ENCODE data around the gene ZSCAN32.

ZSCAN32 gene

DNA sequence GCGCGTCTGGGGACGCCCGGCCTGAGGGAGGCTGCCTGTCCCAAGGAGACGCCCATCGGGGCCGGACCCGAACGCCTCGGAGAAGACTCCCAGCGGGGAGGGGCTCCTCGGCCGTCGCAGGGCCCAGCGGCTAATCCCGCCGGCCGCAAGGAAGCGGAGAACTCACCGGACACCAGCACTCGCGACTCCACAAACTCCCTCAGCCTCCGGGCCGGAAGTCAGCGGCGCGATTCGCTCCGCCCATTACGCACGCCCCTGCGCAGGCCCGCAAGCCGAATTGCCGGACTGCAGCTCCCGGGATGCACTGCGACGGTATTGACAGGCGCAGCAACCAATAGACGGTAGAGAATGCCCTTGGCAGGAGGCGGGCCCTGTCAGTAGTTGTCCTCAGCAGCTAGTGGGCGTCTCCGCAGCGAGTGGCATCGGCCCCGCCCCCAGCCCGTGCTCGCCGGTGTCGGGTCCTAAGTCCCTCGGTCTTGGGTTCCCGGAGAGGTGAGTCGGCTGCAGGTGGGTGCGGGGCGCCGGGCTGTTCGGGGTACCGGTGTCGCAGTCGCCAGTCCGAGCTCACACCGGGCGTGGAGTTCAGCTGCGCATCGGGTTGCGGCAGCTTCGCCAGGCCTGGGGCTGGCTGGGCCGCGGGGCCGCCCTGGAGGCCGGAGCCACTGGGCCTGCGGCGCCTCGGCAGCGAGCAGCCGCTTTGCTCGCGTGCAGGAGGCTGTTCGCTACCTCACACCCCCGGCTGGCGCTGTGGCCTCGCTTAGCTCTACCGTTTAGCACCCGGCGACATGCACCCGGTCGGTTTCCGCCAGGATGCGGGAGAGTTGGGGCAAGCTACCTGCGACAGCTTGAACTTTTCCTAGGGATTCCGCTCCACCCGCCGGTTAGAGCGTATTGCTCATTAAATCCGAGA lies at the start of gene ZSCAN32, which contains the start of gene ZNF174:
ZSCAN32 (minus strand) TSS at position 226 of the 910 bp plus-strand sequence. CDS start 3,447 bp downstream, outside the sequence.
ZNF174 (plus strand) TSS at position 437 of the 910 bp plus-strand sequence. CDS start 790 bp downstream, outside the sequence.
- peak; percentile 98 for DNase-seq

DNA sequence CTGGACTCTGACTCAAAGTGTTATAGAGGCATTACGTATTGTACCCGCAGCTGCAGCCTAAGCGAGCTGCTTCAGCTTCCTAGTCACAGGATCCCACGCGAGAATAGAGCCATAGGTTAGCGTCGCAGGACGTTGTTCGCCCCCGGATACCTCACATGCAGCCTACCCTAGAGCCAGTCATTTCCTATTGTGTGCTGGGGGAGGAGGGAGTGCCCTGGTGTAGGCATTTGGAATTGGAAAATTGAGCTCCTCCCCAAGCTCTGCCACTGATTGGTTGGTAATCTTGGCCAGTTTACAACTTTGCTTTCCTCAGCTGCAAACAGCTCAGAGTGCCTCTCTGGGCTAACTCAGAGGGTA lies 43.2 kb upstream of the ZSCAN32 start:
- peak; percentile 20 for DNase-seq

DNA sequence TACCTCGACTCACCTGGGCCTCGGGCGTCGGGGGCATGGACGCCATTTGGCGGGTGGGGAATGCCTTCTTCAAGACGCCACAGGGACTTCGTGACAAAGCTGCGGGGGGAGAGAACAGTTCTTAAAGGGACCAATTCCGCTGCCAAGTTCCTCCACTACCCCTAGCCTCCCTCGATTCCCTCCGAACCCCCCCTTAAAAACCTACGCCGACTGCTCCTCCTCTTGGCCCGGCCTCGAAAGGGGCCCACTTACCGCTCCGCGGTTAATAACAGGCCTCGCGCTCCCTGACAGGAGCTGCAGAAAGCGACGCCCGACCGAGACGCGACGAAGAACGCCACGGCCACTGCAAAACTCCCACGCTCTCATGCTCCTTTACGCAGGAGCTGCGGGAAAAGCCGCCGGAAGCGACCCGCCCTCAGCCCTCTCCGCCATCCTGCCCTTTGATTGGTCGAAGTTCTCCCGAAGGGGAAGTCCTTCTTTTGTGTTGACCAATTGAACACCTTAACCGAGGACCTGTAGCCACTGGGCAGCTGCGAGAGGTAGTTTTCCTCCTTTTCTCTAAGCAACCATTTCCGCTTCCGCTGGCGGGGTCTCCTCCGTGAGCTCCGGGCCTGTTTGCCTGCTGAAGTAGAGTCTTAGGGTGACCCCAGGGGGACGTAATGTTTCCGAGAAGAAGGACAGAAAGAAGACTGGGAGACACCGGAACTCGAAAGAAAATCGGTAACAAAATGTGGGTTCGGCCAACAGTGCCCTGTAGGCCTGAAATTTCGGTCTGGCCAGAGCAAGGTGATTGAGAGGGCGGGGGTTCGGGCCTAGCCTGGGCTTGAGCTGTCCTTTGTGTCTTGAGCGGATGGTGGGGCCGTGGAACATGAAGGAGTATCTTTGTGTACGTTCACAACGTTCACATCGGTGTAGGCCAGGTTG lies 42.6 kb upstream of the ZSCAN32 start, which contains the start of the genes NAA60 and ZNF597:
NAA60 (plus strand) TSS at position 573 of the 924 bp plus-strand sequence. CDS start 32,548 bp downstream, outside the sequence.
ZNF597 (minus strand) TSS at position 397 of the 924 bp plus-strand sequence; CDS start at position 46, 351 bp downstream.
- peak; percentile 79 for DNase-seq

DNA sequence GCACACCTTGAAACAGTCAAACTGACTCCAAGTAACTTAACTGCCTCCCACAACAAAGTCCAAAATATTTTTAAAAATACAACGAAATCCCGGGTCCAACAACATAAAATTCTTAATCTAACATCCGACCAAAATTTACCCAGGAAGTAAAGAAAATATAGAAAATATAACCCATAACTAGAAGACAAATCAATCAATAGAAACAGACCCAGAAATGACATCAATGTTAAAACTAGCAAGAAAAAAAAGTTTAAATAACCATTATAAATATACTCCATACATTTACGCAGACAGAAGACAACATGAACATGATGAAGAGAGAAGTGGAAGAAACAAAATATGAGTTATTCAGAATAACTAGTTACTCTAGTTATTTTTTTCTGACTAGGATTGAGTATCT lies 38.8 kb upstream of the ZSCAN32 start:
- no peak for DNase-seq

DNA sequence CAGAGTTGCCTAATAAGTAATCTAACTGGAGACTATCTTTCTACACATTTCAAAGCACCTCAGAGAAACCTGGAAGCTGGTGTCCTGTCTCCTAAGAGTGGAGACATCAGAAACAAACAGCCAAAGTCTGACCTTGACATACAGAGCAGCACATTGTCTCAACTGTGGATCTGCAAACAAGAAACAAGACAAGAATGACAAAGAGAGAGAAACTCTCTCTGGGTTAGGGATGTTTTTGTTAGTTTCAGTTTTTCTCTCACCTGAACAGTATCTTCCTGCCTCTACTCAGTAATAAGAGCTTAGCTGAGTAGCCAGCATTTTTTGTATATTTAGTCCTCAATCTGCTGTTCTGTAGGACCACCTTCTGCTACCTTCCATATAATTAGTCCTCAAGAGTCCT lies 33.6 kb upstream of the ZSCAN32 start:
- DNase-seq, result no peak

DNA sequence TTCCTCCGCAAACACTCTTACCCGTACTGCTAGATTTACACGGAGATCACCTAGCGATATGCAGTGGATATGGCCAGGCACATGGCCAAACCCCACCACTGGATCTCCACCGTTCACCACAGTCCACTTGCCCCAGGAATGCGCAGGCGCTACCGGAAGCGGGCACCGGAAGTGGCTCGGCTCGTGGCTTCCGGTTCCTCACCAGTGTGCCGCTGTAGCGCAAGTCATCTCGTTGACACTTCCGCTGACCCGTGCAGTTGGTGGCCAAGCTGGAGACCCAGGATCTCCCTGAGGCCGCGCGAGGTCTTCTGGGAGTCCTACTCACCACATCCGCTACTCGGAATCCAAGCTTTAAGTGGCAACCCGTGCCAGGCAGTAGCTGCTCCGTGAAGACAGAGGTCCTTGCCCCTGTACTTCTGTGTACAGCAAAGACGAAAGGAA lies 31.0 kb upstream of the ZSCAN32 start:
- peak; percentile 41 for DNase-seq

DNA sequence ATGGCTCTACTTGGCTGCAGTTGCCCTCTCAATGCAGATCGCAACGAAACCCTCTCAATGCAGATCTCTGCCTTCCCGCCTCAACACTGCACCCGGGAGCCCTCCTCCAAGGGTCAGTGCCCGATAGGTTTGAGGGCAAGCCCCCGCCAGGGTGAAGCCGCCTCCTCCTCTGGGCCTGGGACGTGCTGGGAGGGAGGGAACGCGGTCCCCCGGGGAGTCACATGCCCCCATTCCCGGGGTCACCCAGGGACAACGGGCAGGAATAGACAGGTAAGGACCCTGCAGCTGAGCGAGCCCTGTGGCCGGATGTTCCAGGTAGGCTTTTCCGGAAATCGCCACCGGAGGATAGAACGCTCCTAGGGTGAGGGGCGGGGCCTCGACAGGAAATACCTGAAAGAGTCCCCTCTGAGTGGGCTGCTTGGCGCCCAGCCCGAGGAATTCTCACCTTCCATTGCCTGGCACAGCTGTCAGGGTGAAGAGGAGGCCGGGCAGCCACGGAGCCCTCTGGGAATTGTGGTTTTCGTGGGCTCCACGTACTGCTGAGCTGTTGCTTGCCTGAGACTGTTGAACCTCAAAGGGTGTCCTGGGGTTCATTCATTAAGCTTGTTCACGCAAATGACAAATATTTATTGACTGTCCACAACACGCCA lies 13.1 kb upstream of the ZSCAN32 start:
- no peak for DNase-seq

DNA sequence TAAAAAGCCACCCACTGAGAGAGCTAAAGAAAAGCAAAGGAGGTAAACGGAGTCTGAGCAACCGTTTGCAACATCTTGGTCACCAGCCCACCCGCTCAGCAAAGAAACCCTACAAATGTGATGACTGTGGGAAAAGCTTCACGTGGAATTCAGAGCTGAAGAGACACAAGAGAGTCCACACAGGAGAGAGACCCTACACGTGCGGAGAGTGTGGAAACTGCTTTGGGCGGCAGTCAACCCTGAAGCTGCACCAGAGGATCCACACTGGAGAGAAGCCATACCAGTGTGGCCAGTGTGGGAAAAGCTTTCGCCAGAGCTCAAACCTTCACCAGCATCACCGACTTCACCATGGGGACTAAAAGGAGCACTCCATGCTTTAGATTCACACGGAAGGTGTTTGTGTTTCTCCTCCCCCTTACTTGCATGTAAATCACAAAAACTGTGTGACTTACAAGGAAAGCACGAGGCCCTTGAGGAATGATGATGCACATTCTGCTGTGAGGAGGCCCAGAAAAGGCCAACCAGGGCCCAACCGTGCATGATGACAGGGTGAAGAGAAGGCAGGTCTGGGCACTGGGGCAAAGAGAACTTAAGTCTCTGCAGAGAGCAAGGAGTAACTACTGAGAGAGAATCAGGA lies 7.9 kb upstream of the ZSCAN32 start:
- DNase-seq, result no peak

DNA sequence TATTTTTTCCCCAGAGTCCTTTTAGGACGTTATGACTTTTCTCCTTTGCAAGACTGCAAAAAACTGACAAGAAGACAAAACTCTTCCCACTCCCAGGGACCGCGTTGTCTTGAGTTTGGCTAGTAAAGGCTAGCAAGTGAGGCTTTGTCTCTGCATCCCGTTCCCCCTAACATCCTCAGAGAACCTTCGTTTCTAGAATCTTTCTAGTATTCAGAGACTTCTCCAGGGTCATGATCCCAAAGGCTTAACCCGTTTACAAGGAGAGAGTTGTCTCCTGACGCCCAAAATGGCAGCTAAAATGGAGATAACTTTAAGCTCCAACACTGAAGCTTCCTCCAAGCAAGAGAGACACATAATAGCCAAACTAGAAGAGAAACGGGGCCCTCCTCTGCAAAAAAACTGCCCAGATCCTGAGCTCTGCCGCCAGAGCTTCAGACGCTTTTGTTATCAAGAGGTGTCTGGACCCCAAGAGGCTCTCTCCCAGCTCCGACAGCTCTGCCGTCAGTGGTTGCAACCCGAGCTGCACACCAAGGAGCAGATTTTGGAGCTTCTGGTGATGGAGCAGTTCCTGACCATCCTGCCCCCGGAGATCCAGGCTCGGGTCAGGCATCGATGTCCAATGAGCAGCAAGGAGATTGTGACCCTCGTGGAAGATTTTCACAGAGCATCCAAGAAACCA lies 1.1 kb upstream of the ZSCAN32 start:
- no peak for DNase-seq

DNA sequence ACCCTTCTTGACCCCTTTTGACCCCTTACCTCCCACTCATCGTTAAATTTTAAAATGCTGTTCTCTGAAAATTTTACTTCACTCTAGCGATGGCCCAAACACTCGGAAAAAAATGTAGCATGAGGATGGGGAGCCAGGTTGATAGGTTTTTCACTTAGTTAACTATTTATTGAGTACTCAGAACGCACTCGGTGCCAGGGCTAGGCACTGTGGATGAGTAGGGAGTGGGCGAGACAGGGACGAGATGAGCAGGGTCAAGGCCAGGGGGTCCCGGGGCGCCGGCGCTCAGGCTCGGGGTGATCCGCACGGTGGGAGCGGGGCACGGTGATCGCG lies 392 bp downstream of the ZSCAN32 start:
- DNase-seq, result no peak

DNA sequence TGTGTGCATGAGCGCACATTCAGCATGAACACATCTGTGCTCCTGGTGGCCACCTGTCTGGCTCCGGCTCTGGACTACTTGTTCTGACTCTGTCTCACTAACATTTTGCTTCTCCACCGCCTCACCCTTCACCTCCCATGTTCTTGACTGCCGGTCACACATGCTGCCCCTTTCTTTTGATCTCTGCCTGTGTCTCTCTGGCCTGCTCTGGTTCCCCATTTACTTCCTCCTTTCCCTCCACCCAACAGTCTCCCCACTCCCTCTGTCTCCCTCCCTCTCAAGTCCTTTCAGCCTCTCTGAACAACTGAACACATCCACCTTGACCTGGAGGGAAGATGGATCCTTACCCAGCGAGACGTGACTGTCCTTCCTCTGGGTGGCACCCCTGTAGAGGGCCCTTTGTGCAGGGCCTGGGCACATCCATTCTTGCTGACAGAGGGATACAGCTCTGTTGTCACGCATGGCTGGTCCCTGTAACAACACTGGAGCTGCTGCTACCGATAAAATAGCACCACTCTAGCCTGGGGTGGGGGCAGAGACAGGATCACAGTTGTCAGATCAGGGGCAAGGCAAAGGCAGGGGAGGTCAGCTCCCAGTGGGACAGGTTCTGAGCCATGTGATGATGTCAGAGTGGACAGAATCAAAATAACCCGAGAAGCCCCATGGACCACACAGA lies 11.0 kb downstream of the ZSCAN32 start:
- no peak for DNase-seq

DNA sequence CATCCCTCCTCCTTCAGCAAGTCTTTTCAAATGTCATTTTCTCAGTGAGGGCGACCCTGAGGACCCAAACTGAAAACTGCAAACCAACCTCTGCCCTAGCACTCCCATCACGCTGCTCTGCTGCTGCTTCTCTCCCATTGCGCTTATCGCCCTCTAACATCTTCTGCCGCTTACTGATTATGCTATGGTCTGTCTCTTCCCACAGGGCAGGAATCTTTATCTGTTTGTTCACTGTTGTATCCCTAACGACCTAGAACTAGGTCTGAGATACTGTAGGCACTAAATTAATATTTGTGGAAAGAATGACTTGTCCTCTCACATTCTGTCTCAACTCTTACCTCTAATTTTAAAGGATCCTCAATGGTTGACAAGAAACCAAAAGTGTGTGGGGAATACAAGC lies 12.5 kb downstream of the ZSCAN32 start:
- DNase-seq, result no peak

DNA sequence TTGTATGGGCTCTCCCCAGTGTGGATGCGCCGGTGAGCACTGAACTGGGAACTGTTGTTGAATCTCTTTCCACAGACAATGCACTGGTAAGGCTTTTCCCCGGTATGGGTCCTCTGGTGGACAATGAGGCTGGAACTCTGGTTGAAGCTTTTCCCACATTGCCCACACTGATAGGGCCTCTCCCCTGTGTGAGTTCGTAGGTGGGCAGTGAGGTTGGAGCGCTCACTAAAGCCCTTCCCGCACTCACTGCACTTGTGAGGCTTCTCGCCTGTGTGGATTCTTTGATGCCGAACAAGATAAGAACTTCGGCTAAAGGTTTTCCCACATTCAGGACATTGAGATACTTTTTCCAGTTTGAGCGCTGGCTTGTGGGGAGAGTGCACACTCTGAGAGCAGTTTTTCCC lies 17.8 kb downstream of the ZSCAN32 start:
- no peak for DNase-seq

DNA sequence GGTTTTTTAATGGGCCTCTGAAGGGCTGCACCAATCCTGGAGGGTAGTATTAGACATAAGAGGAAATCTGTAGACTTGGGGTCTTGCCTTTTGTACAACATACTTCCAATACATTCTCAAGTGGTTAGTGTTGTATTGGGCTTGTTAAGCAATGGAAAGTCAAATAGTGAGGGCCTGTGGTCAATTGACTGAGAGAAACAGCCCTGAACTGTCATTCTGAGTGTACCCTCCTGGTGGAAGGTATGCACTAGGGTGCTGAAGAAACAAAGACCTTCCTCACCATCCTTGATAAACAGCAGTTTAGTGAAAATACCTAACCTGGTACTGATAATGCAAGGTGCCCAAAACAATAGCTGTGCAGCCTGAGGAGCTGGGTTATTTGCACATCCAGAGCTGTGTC lies 22.9 kb downstream of the ZSCAN32 start:
- no peak for DNase-seq

DNA sequence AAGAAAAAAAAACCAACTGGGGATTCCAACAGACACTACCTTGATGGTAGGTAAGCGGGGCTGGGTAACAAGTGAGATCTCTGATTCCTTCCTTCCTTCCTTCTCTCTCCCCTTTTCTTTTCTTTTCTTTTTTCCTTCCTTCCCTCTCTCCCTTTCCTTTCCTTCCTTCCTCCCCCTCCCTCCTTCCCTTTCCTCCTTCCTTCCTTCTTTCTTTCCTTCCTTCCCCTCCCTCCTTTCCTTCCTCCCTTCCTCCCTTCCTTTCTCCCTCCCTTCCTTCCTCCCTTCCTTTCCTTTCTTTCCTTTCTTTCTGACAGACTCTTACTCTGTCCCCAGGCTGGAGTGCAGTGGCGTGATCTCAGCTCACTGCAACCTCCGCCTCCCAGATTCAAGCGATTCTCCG lies 25.1 kb downstream of the ZSCAN32 start:
- no peak for DNase-seq

DNA sequence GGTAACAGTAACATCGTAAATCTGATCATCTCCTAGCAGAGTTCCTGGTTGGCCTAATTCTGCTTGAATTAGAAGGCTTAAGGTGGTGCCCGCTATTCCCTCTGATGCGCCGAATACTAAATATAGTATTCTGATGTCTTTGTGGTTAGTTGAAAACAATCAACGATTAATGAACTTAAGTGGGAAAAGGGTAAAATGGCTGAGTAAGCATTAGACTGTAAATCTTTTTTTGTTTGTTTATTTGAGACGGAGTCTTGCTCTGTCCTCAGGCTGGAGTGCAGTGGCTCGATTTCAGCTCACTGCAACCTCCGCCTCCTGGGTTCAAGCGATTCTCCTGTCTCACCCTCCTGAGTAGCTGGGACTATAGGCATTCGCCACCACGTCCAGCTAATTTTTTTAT lies 31.7 kb downstream of the ZSCAN32 start:
- DNase-seq, result no peak

DNA sequence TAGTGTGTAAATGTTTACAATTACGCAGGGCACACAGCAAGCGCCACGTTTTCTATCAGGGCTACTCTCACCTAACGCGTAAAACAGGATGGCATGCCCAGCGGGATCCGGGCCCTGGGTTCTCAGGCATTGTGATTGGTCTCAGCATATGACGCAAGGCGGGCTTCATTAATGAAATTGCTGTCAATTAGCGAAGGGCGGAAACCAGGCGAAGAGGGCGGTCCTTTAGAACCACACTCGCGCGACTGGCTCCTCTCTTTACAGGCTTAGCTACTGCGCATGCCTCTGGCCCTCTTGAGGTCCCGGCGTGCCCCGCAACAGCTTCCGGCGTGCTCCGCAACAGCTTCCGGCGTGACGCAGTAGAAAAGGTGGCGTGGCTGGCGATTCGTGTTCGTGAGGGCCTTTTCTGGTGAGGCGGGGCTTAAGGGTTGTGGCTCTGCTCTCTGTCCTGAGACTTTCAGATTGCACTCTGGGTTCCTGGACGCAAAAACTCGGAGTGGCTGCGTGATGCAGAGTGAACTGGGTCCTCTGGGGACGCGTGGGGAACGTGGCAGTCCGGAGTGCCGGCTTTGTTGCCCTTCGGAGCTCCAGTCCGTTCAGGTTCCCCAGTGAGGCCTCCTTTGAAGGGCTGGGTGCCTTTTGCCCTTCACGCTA lies 35.9 kb downstream of the ZSCAN32 start:
- DNase-seq, result peak; percentile 84

DNA sequence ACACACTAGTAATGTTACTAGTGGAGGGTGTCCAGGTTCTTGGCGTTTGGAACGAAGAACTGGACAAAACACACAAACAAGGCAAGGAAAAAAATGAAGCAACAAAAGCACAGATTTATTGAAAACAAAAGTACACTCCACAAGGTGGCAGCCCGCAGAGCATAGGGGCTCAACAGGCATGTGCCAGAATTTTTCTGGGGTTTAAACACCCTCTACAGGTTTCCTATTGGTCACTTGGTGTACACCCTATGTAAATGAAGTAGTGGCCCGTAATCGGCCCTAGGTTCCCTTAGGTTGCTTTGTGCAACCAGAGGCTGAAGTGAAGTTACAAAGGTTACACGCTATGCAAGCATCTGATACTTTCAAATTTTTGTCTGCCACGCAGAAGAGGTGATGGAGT lies 37.0 kb downstream of the ZSCAN32 start:
- no peak for DNase-seq

DNA sequence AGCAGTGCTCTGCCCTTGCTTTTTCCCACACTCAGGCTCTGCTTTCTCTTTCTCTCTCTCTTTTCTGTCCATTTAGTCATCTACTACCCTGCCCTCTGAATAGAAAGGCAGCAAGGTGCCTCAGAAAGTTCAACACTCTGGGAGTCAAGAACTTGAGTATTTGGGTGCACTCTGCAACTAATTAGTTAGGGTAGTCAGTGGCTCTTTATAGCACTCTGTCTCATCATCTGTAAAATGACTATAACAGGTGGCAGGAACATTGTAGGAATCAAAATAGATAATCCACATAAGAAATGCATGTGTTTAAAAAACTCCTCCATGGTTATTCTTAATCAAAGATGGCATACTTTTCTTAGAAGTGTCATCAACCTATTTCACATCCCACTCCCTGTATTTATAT lies 37.9 kb downstream of the ZSCAN32 start:
- DNase-seq, result no peak

DNA sequence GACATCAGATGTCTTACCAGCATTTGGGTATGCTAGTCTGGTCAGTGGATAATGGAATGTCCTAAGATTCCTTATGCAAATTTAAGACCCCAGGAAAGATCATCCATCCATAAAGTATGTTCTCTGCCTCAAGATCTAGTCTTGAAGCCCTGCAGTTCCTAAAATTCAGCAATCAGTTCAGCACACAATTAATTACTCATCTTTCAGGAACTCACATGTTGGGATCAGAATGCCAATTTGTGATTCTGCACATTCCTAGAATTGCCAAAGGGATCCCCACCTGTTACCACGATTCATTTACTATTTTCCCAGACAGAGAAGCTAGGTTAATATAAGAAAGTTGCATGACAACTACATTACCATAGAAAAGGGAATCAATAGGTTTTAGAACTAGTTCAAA lies 41.9 kb downstream of the ZSCAN32 start:
- DNase-seq, result no peak

DNA sequence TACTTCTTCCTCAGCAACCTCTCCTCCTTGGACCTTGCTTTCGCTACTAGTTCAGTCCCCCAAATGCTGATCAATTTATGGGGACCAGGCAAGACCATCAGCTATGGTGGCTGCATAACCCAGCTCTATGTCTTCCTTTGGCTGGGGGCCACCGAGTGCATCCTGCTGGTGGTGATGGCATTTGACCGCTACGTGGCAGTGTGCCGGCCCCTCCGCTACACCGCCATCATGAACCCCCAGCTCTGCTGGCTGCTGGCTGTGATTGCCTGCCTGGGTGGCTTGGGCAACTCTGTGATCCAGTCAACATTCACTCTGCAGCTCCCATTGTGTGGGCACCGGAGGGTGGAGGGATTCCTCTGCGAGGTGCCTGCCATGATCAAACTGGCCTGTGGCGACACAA lies 44.7 kb downstream of the ZSCAN32 start:
- no peak for DNase-seq
